Effector memory CD4-positive, alpha-beta T cell (primary cell): ENCODE results near the gene RBM33.

Experiments
- DNase-seq, 3 donors: peaks; one replicate each; pipeline ENCODE4 v3.0.0-alpha.2; 2020
- H3K27ac ChIP-seq: 2 replicates; pipeline ENCODE4 v1.7.0; 2013; ENCODE audit warnings: mild to moderate bottlenecking, low read length, moderate library complexity; ENCODE audit not compliant: insufficient read depth, poor library complexity, severe bottlenecking
- H3K27me3 ChIP-seq: replicated peaks from 2 replicates; pipeline ENCODE4 v1.7.0; 2013; ENCODE audit warnings: mild to moderate bottlenecking, low read length; ENCODE audit not compliant: insufficient read depth, control insufficient read depth, poor library complexity, severe bottlenecking
- H3K36me3 ChIP-seq: 2 replicates; pipeline ENCODE4 v1.7.0; 2013; ENCODE audit warnings: mild to moderate bottlenecking, low read length, moderate library complexity; ENCODE audit not compliant: control insufficient read depth, insufficient read depth
- H3K4me1 ChIP-seq: 2 replicates; pipeline ENCODE4 v1.7.0; 2013; ENCODE audit warnings: low read length, mild to moderate bottlenecking; ENCODE audit not compliant: control insufficient read depth, insufficient read depth, poor library complexity, severe bottlenecking
- H3K4me3 ChIP-seq: 2 replicates; pipeline ENCODE4 v1.7.0; 2013; ENCODE audit warnings: low read length, low read depth, mild to moderate bottlenecking; ENCODE audit not compliant: insufficient read depth, poor library complexity, severe bottlenecking
- H3K9me3 ChIP-seq: 2 replicates; pipeline ENCODE4 v1.7.0; 2013; ENCODE audit warnings: mild to moderate bottlenecking, low read length, moderate library complexity; ENCODE audit not compliant: control insufficient read depth

The RBM33 gene

GRCh38 chr7:155645662-155646061 is 1.2 kb downstream of the RBM33 start:
- no peak for DNase-seq
- Histone ChIP-seq H3K9me3 (no peaks in the 10 kb centered on the region), H3K4me3 (peak overlapping the region; percentile 99), H3K27ac (no peak overlapping the region), H3K36me3 (peaks cover 7% of the 10 kb centered on the region), H3K27me3 (no peaks in the 10 kb centered on the region), H3K4me1 (peaks cover 17% of the 10 kb centered on the region)

GRCh38 chr7:155646669-155647068 is 2.2 kb downstream of the RBM33 start:
- no peaks in the 10 kb centered on the region for H3K27me3 ChIP-seq
- peaks cover 7% of the 10 kb centered on the region for H3K36me3 ChIP-seq
- peaks cover 17% of the 10 kb centered on the region for H3K4me1 ChIP-seq
- no peaks in the 10 kb centered on the region for H3K9me3 ChIP-seq
- no peak overlapping the region for H3K4me3 ChIP-seq
- DNase-seq: no peak
- H3K27ac ChIP-seq: no peak overlapping the region

- no peaks in the 10 kb centered on the region for H3K9me3 ChIP-seq
- no peak overlapping the region for H3K4me3 ChIP-seq
- H3K27ac ChIP-seq: no peak overlapping the region
- H3K4me1 ChIP-seq: peaks cover 17% of the 10 kb centered on the region
- no peaks in the 10 kb centered on the region for H3K27me3 ChIP-seq
- DNase-seq: no peak
- H3K36me3 ChIP-seq: peaks cover 7% of the 10 kb centered on the region
These were observed 2.8 kb downstream of the RBM33 start for GRCh38 chr7:155647302-155647701.

GRCh38 chr7:155647734-155648133 is 3.3 kb downstream of the RBM33 start:
- peaks cover 17% of the 10 kb centered on the region for H3K4me1 ChIP-seq
- no peaks in the 10 kb centered on the region for H3K9me3 ChIP-seq
- H3K4me3 ChIP-seq: no peak overlapping the region
- H3K36me3 ChIP-seq: peaks cover 7% of the 10 kb centered on the region
- no peak overlapping the region for H3K27ac ChIP-seq
- DNase-seq: no peak
- H3K27me3 ChIP-seq: no peaks in the 10 kb centered on the region

- DNase-seq: no peak
- Histone ChIP-seq H3K9me3 (no peaks in the 10 kb centered on the region), H3K36me3 (peaks cover 7% of the 10 kb centered on the region), H3K4me1 (peaks cover 17% of the 10 kb centered on the region), H3K4me3 (no peak overlapping the region), H3K27me3 (no peaks in the 10 kb centered on the region), H3K27ac (no peak overlapping the region)
These were observed 4.4 kb downstream of the RBM33 start for GRCh38 chr7:155648752-155649339.

- no peak for DNase-seq
- H3K27ac ChIP-seq: no peak overlapping the region
- peaks cover 7% of the 10 kb centered on the region for H3K36me3 ChIP-seq
- H3K4me1 ChIP-seq: peaks cover 17% of the 10 kb centered on the region
- H3K4me3 ChIP-seq: no peak overlapping the region
- no peaks in the 10 kb centered on the region for H3K9me3 ChIP-seq
- H3K27me3 ChIP-seq: no peaks in the 10 kb centered on the region
These were observed 5.1 kb downstream of the RBM33 start for GRCh38 chr7:155649588-155649987.

GRCh38 chr7:155652156-155653114 is 8.0 kb downstream of the RBM33 start:
- Histone ChIP-seq H3K36me3 (peaks cover 7% of the 10 kb centered on the region), H3K27ac (no peak overlapping the region), H3K4me3 (no peak overlapping the region), H3K9me3 (no peaks in the 10 kb centered on the region), H3K4me1 (peaks cover 10% of the 10 kb centered on the region), H3K27me3 (no peaks in the 10 kb centered on the region)
- no peak for DNase-seq

GRCh38 chr7:155653803-155654202 is 9.3 kb downstream of the RBM33 start:
- no peak overlapping the region for H3K4me3 ChIP-seq
- H3K27ac ChIP-seq: no peak overlapping the region
- no peak for DNase-seq
- no peaks in the 10 kb centered on the region for H3K9me3 ChIP-seq
- no peaks in the 10 kb centered on the region for H3K27me3 ChIP-seq
- peaks cover 12% of the 10 kb centered on the region for H3K4me1 ChIP-seq
- H3K36me3 ChIP-seq: no peaks in the 10 kb centered on the region

- no peak for DNase-seq
- Histone ChIP-seq H3K9me3 (no peaks in the 10 kb centered on the region), H3K27ac (no peak overlapping the region), H3K36me3 (no peaks in the 10 kb centered on the region), H3K4me3 (no peak overlapping the region), H3K27me3 (no peaks in the 10 kb centered on the region), H3K4me1 (peaks cover 6% of the 10 kb centered on the region)
These were observed 12.4 kb downstream of the RBM33 start for GRCh38 chr7:155656891-155657290.

- Histone ChIP-seq H3K36me3 (no peaks in the 10 kb centered on the region), H3K27ac (no peak overlapping the region), H3K9me3 (no peaks in the 10 kb centered on the region), H3K4me3 (no peak overlapping the region), H3K4me1 (peaks cover 12% of the 10 kb centered on the region), H3K27me3 (no peaks in the 10 kb centered on the region)
- no peak for DNase-seq
These were observed 15.7 kb downstream of the RBM33 start for GRCh38 chr7:155660059-155660757.
